ENCODE measurements around the gene MYO9B.

DNA sequence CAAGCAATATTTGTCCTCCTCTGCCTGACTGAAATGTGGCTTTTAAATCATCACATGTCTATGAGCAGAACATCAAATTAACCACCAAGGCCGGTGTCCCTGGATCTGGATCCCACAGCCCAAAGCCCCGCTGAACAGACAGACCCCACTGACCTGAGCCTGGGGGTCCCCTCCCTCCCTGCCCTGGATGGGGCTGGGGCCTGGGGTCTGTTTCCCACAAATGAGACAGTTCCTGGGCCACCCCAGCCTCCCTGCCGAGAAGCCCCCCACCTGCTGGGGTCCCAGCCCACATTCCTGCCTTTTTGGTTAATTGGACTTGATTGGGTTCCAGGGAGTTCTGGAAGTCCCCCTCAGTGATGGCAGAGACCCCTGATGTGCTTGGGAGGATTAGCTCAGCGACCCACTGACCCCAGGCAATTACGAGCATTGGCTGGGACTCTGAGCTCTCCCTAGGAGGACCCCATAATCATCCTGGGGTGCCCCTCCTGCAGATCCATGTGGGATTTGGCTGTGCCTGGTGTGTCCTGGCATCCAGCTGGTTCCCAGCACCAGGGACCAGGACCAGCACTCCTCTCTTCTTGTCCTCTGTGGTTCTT lies 29.6 kb upstream of the MYO9B start:
- TF ChIP-seq, protein P1, sequence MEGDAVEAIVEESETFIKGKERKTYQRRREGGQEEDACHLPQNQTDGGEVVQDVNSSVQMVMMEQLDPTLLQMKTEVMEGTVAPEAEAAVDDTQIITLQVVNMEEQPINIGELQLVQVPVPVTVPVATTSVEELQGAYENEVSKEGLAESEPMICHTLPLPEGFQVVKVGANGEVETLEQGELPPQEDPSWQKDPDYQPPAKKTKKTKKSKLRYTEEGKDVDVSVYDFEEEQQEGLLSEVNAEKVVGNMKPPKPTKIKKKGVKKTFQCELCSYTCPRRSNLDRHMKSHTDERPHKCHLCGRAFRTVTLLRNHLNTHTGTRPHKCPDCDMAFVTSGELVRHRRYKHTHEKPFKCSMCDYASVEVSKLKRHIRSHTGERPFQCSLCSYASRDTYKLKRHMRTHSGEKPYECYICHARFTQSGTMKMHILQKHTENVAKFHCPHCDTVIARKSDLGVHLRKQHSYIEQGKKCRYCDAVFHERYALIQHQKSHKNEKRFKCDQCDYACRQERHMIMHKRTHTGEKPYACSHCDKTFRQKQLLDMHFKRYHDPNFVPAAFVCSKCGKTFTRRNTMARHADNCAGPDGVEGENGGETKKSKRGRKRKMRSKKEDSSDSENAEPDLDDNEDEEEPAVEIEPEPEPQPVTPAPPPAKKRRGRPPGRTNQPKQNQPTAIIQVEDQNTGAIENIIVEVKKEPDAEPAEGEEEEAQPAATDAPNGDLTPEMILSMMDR (IDR thresholded peaks at IDR 0.05; ENCODE audit: poor library complexity) = no peak
- TF ChIP-seq EZH2 (IDR thresholded peaks at IDR 0.05; ENCODE audit: borderline replicate concordance) = no peak
- TF ChIP-seq EZH2phosphoT487 (IDR thresholded peaks at IDR 0.05; ENCODE audit: low read depth, severe bottlenecking, unreplicated experiment) = no peak

All from hepatocyte (in vitro differentiated cells).